ENCODE results near the gene KCNJ9.
"Not testable (repeated sequence)": the region's sequence is repeated elsewhere in the genome, so short reads cannot be mapped to it uniquely, and the experiment has no call there.

The KCNJ9 gene

GRCh38 chr1:160081261-160081936, at the start of gene KCNJ9:
KCNJ9 (plus strand) TSS chr1:160081538; CDS start chr1:160084031, 2,493 bp downstream.
- DNase-seq (ENCODE audit: low read depth in 3 of 3), result no peak

GRCh38 chr1:160032165-160032820, 49.0 kb upstream of the KCNJ9 start:
- peak in 1 of 3 experiments; percentile 7 for DNase-seq (ENCODE audit: low read depth in 3 of 3)

GRCh38 chr1:160040476-160040875, 40.9 kb upstream of the KCNJ9 start:
- no peak for DNase-seq (ENCODE audit: low read depth in 3 of 3)

- DNase-seq (ENCODE audit: low read depth in 3 of 3), result no peak
These were observed 37.8 kb upstream of the KCNJ9 start for GRCh38 chr1:160043543-160043942.

GRCh38 chr1:160045653-160046052, 35.7 kb upstream of the KCNJ9 start:
- no peak for DNase-seq (ENCODE audit: low read depth in 3 of 3)

- peak in 1 of 3 experiments; percentile 17 for DNase-seq (ENCODE audit: low read depth in 3 of 3)
These were observed 34.7 kb upstream of the KCNJ9 start for GRCh38 chr1:160046494-160047110.

GRCh38 chr1:160047111-160047991, 34.0 kb upstream of the KCNJ9 start:
- DNase-seq (ENCODE audit: low read depth in 3 of 3), result no peak

GRCh38 chr1:160048335-160048734, 33.0 kb upstream of the KCNJ9 start:
- no peak for DNase-seq (ENCODE audit: low read depth in 3 of 3)

- DNase-seq (ENCODE audit: low read depth in 3 of 3), result no peak
These were observed 32.2 kb upstream of the KCNJ9 start for GRCh38 chr1:160049101-160049500.

- DNase-seq (ENCODE audit: low read depth in 3 of 3), result not testable (repeated sequence)
These were observed 31.2 kb upstream of the KCNJ9 start for GRCh38 chr1:160050182-160050581.

GRCh38 chr1:160050619-160051018, 30.7 kb upstream of the KCNJ9 start:
- no peak for DNase-seq (ENCODE audit: low read depth in 3 of 3)

GRCh38 chr1:160052936-160053335, 28.4 kb upstream of the KCNJ9 start:
- DNase-seq (ENCODE audit: low read depth in 3 of 3), result no peak

- DNase-seq (ENCODE audit: low read depth in 3 of 3), result no peak
These were observed 27.6 kb upstream of the KCNJ9 start for GRCh38 chr1:160053548-160054365.

- DNase-seq (ENCODE audit: low read depth in 3 of 3), result no peak
These were observed 24.6 kb upstream of the KCNJ9 start for GRCh38 chr1:160056648-160057169.

- DNase-seq (ENCODE audit: low read depth in 3 of 3), result no peak
These were observed 23.3 kb upstream of the KCNJ9 start for GRCh38 chr1:160058087-160058486.

GRCh38 chr1:160061369-160062229, 19.7 kb upstream of the KCNJ9 start:
- no peak for DNase-seq (ENCODE audit: low read depth in 3 of 3)

- DNase-seq (ENCODE audit: low read depth in 3 of 3), result no peak
These were observed 19.2 kb upstream of the KCNJ9 start for GRCh38 chr1:160062230-160062532.

GRCh38 chr1:160063176-160063575, 18.2 kb upstream of the KCNJ9 start:
- no peak for DNase-seq (ENCODE audit: low read depth in 3 of 3)

- no peak for DNase-seq (ENCODE audit: low read depth in 3 of 3)
These were observed 17.2 kb upstream of the KCNJ9 start for GRCh38 chr1:160064164-160064563.

- no peak for DNase-seq (ENCODE audit: low read depth in 3 of 3)
These were observed 16.6 kb upstream of the KCNJ9 start for GRCh38 chr1:160064746-160065145.

All from stimulated activated CD4-positive, alpha-beta T cell treated with anti-CD3 and anti-CD28 coated beads, TNF-alpha, amount 100 ng/mL, for 24 hours (primary cell).